Measurements from ENCODE around the gene BLACAT1.
"Not testable (repeated sequence)": the region's sequence is repeated elsewhere in the genome, so short reads cannot be mapped to it uniquely, and the experiment has no call there.

Gene BLACAT1

GRCh38 chr1:205436776-205437410 is 19.0 kb downstream of the BLACAT1 start:
- TF ChIP-seq, protein P1, sequence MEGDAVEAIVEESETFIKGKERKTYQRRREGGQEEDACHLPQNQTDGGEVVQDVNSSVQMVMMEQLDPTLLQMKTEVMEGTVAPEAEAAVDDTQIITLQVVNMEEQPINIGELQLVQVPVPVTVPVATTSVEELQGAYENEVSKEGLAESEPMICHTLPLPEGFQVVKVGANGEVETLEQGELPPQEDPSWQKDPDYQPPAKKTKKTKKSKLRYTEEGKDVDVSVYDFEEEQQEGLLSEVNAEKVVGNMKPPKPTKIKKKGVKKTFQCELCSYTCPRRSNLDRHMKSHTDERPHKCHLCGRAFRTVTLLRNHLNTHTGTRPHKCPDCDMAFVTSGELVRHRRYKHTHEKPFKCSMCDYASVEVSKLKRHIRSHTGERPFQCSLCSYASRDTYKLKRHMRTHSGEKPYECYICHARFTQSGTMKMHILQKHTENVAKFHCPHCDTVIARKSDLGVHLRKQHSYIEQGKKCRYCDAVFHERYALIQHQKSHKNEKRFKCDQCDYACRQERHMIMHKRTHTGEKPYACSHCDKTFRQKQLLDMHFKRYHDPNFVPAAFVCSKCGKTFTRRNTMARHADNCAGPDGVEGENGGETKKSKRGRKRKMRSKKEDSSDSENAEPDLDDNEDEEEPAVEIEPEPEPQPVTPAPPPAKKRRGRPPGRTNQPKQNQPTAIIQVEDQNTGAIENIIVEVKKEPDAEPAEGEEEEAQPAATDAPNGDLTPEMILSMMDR (IDR thresholded peaks at IDR 0.05; ENCODE audit: extremely low read depth, missing control alignments), result no peak
- DNase-seq (ENCODE audit: low spot score), result no peak

DNA sequence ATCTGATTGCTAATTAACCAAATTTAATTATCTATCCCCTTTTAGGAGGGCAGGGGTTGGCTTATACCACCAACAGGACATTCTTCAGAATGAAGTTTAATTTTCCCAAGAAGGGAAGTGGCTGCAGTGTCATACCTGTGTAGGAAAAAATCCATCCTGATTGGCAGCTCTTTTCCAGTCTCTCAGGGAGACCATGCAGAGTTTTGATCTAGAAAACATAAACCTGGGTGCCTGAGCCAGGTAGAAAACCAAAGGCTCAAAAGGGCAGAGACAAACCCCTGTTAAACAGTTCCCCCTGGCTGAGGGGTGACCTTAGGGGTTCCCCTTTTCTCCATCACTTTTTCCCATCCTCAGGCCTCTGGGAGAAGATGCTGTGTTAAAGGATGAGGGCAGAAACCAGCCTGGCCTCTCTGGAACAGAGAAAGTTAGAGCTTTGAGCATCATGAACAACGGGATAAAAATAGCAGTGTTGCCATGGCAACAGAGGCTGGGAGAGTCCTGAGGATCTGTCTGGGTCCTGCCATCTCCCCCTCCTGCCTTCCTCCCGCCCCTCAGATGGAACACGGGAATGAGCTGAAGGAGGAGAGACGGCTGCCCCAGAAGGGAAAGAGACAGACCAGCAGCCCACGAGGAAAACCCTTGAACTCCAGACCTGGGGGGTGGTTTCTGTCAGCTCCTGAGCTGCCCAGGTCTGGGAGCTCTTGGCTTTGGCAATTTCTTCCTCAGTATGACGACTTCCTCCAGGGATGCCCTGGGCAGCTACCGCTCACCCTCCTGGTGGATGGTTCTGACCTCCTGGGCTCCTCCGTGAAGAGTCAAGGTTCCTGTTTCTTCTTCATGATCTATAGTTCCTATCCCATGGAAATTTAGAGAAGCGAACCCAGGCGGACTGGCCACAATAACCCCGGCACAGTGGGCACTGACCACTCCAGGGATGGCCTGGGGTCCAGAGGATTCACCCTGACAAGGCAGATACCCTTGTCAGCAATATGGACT is 20.0 kb downstream of the BLACAT1 start:
- TF ChIP-seq, protein P1 (IDR thresholded peaks at IDR 0.05; ENCODE audit: extremely low read depth, missing control alignments), result no peak
- DNase-seq (ENCODE audit: low spot score), result no peak

DNA sequence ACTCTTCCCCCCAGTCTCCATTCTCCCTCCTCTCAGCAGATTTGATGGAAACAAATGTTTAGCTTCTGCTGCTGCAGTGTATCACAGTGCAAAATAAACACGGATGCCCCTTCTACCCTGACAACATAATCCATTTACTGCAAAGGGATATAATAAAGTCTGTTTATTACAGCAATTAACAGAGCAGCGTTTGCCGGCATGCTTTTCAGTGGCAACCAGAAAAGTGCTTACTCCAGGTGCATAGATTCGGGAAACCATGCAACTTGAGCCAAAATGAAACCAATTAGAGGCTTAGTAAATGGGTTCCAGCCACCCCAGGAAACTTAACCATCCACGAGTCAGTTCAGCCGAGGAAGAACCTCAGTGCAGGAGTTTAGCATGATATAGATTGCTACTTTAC is 21.1 kb downstream of the BLACAT1 start:
- TF ChIP-seq, protein P1 (IDR thresholded peaks at IDR 0.05; ENCODE audit: extremely low read depth, missing control alignments), result no peak
- no peak for DNase-seq (ENCODE audit: low spot score)

- not testable (repeated sequence) for DNase-seq (ENCODE audit: low spot score)
Observed at GRCh38 chr1:205432692-205433091, 23.2 kb downstream of the BLACAT1 start.

- TF ChIP-seq, protein P1 (IDR thresholded peaks at IDR 0.05; ENCODE audit: extremely low read depth, missing control alignments), result no peak
- DNase-seq (ENCODE audit: low spot score), result no peak
Observed at GRCh38 chr1:205432116-205432515, 23.7 kb downstream of the BLACAT1 start.

DNA sequence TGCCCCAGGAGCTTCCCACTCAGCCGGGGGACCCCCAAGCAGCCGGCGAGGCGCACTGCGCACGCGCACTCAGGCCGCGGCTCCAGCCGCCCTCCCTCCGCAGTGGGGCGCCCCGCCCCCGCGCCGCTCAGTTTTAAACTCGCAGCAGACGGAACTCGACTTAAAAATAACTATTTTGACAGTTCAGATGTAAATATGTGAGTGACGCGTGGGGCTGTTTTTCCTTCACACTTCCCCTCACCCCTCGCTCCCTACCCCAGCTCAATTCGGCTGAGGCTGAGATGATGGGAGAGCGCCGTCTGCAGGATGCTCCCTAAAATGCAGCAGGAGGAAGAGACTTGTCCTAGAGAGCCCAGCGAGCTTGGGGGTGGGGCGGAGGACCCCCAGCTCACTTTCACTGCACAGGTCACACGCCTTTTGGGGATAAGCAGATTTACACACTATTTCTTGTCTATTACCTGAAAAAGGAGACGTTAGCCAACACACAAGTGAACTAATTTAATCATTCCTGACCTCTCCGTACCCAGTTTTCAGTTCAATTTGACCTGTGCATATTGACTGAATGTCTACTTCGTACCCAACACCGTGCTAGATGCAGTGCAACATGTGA is 25.0 kb downstream of the BLACAT1 start:
- DNase-seq (ENCODE audit: low spot score), result peak; percentile 70
- TF ChIP-seq, protein P1 (IDR thresholded peaks at IDR 0.05; ENCODE audit: extremely low read depth, missing control alignments), result peak; percentile 40

- TF ChIP-seq, protein P1 (IDR thresholded peaks at IDR 0.05; ENCODE audit: extremely low read depth, missing control alignments), result no peak
- no peak for DNase-seq (ENCODE audit: low spot score)
Observed at GRCh38 chr1:205429762-205430695, 25.8 kb downstream of the BLACAT1 start.

All from GM20000 (cell line).